Neuronal stem cell (in vitro differentiated cells): ENCODE measurements around the gene ZNF282.

ENCODE experiments used
- DNase-seq: peaks from one replicate; pipeline ENCODE4 v3.0.0-alpha.2; 2013; ENCODE audit warnings: low spot score
- H2AFZ ChIP-seq: one replicate; pipeline ENCODE4 v1.6.1; 2013; ENCODE audit warnings: mild to moderate bottlenecking, low read length, inconsistent platforms
- H2AK5ac ChIP-seq: 2 replicates; pipeline ENCODE4 v1.6.1; 2013; ENCODE audit warnings: low read depth, mild to moderate bottlenecking, inconsistent platforms, low read length, moderate library complexity, mixed read lengths
- H2BK120ac ChIP-seq: 2 replicates; pipeline ENCODE4 v1.6.1; 2013; ENCODE audit warnings: low read depth, mild to moderate bottlenecking, inconsistent platforms, low read length, moderate library complexity, mixed read lengths
- H2BK12ac ChIP-seq: one replicate; pipeline ENCODE4 v1.6.1; 2013; ENCODE audit warnings: low read length, inconsistent platforms
- H2BK15ac ChIP-seq: 2 replicates; pipeline ENCODE4 v1.6.1; 2013; ENCODE audit warnings: mild to moderate bottlenecking, low read length, inconsistent platforms, mixed read lengths
- H2BK5ac ChIP-seq: one replicate; pipeline ENCODE4 v1.6.1; 2013; ENCODE audit warnings: inconsistent platforms, mild to moderate bottlenecking, low read length, moderate library complexity
- H3K14ac ChIP-seq: one replicate; pipeline ENCODE4 v1.6.1; 2013; ENCODE audit warnings: low read length, inconsistent platforms
- H3K18ac ChIP-seq: 2 replicates; pipeline ENCODE4 v1.6.1; 2013; ENCODE audit warnings: low read length, inconsistent platforms
- H3K23ac ChIP-seq: 2 replicates; pipeline ENCODE4 v1.6.1; 2013; ENCODE audit warnings: low read depth, mild to moderate bottlenecking, mixed read lengths, low read length, inconsistent platforms; ENCODE audit not compliant: poor library complexity
- H3K27ac ChIP-seq: replicated peaks from 3 replicates; pipeline ENCODE4 v1.5.1; 2013; ENCODE audit warnings: low read length, inconsistent platforms
- H3K27me3 ChIP-seq, 3 experiments: 2 replicates each; pipeline ENCODE4 v1.6.1; 2013; ENCODE audit warnings: low read length in 3 of 3, mild to moderate bottlenecking in 2 of 3, inconsistent platforms in 1 of 3, low read depth in 1 of 3, mixed read lengths in 1 of 3, moderate library complexity in 1 of 3; ENCODE audit not compliant: control insufficient read depth in 3 of 3, insufficient read depth in 3 of 3
- H3K36me3 ChIP-seq, 2 donors: replicated peaks in 1 of 2; 2 replicates each; pipeline ENCODE4 v1.6.1; 2013; ENCODE audit warnings: low read length in 2 of 2; ENCODE audit not compliant: control insufficient read depth in 2 of 2, insufficient read depth in 2 of 2
- H3K4ac ChIP-seq: 2 replicates; pipeline ENCODE4 v1.6.1; 2013; ENCODE audit warnings: inconsistent platforms, mild to moderate bottlenecking, low read length, moderate library complexity
- H3K4me1 ChIP-seq, 2 donors: 1 replicate in 1 of 2; 2 replicates in 1 of 2; pipeline ENCODE4 v1.6.1; 2013; ENCODE audit warnings: low read length in 2 of 2, low read depth in 1 of 2; ENCODE audit not compliant: control insufficient read depth in 2 of 2, insufficient read depth in 1 of 2
- H3K4me2 ChIP-seq: one replicate; pipeline ENCODE4 v1.6.1; 2013; ENCODE audit warnings: mild to moderate bottlenecking, low read length, inconsistent platforms; ENCODE audit not compliant: insufficient read depth, poor library complexity, severe bottlenecking
- H3K4me3 ChIP-seq, 2 donors: 2 replicates each; pipeline ENCODE4 v1.5.1; 2013; ENCODE audit warnings: low read length in 2 of 2, mild to moderate bottlenecking in 2 of 2, inconsistent platforms in 1 of 2, moderate library complexity in 1 of 2
- H3K79me1 ChIP-seq: one replicate; pipeline ENCODE4 v1.6.1; 2013; ENCODE audit warnings: low read depth, mild to moderate bottlenecking, inconsistent platforms, low read length, moderate library complexity
- H3K9ac ChIP-seq: one replicate; pipeline ENCODE4 v1.6.1; 2013; ENCODE audit warnings: mild to moderate bottlenecking, low read depth, low read length, inconsistent platforms; ENCODE audit not compliant: poor library complexity
- H3K9me3 ChIP-seq, 2 donors: replicated peaks in 1 of 2; 2 replicates each; pipeline versions ENCODE3 to v1.6.1; 2013; ENCODE audit warnings: low read length in 2 of 2, mild to moderate bottlenecking in 2 of 2, inconsistent platforms in 1 of 2, low read depth in 1 of 2, mixed read lengths in 1 of 2, moderate library complexity in 1 of 2; ENCODE audit not compliant: control insufficient read depth in 2 of 2, insufficient read depth in 1 of 2
- H4K8ac ChIP-seq: one replicate; pipeline ENCODE4 v1.6.1; 2013; ENCODE audit warnings: low read depth, mild to moderate bottlenecking, inconsistent platforms, low read length, moderate library complexity
- H4K91ac ChIP-seq: one replicate; pipeline ENCODE4 v1.6.1; 2013; ENCODE audit warnings: low read length, low read depth, mild to moderate bottlenecking, inconsistent platforms; ENCODE audit not compliant: poor library complexity
- WGBS, 2 donors: extraction: QIAGEN DNeasy Blood & Tissue Kit; methylation state at CpG; one replicate each; pipeline ENCODE4 v1.1.7; 2013; ENCODE audit warnings: missing lambda C conversion rate in 2 of 2, mixed read lengths in 1 of 2; ENCODE audit not compliant: insufficient read length in 2 of 2, insufficient replicate concordance in 1 of 2; ENCODE audit errors: extremely low coverage in 2 of 2; 5-methylcytosine and 5-hydroxymethylcytosine counted together

ZNF282 gene

DNA sequence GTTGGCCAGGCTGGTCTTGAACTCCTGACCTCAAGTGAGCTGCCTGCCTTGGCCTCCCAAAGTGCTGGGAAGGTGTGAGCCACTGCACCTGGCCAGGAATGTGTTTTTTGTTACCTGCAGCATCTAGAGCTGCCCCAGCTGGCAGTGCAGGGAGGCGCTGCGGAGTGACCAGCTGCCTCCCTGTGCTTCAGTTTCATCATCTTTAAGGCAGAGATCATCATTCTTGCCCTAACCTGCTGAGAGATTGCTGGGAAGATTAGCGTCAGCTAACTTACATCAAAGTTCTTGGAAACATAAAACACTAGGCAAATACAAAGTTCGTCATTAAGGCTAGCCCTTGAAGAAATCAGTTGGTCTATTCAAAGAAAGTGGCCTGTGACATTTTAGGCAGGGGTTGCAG lies 2.3 kb downstream of the ZNF282 start:
- Histone ChIP-seq H2BK12ac (no peak overlapping the region), H3K4me3 (peak overlapping the region in 1 of 2 donors; percentile 15), H3K27ac (no peak overlapping the region), H3K9ac (no peak overlapping the region), H3K23ac (no peak overlapping the region), H3K36me3 (peaks cover 25 to 49% of the 10 kb centered on the region in 2 donors), H3K14ac (no peak overlapping the region), H2BK15ac (no peak overlapping the region), H3K27me3 (peaks cover 0 to 7% (median 0%) of the 10 kb centered on the region in 3 experiments), H3K4me2 (no peak overlapping the region), H3K79me1 (peaks cover 8% of the 10 kb centered on the region), H3K4me1 (peaks cover 8% of the 10 kb centered on the region in 2 donors), H4K91ac (no peak overlapping the region), H4K8ac (no peak overlapping the region), H3K18ac (no peak overlapping the region), H2AFZ (no peak overlapping the region), H2BK5ac (no peak overlapping the region), H3K9me3 (no peaks in the 10 kb centered on the region), H2AK5ac (no peak overlapping the region), H2BK120ac (no peak overlapping the region), H3K4ac (no peak overlapping the region)
- DNase-seq = no peak
- no CpG with 5 or more reads among the region's 4 CpGs for WGBS, 2 donors

DNA sequence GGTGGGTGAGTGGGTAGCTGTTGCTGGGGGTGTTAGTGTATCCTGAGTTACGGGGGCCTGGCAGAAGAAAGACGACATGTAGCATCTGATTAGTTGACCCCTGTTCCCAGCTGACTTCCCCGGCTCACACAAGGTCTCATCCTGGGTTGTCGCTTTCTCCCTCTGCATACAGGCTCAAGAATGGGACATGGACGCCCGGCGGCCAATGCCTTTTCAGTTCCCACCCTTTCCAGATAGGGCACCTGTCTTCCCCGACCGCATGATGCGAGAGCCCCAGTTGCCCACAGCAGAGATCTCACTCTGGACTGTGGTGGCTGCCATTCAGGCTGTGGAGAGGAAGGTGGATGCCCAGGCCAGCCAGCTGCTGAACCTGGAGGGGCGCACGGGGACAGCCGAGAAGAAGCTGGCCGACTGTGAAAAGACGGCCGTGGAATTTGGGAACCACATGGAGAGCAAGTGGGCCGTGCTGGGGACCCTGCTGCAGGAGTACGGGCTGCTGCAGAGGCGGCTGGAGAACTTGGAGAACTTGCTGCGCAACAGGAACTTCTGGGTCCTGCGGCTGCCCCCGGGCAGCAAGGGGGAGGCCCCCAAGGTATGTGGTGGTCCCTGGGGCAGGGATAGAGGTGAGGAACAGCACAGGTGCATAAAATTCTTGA lies 2.9 kb downstream of the ZNF282 start:
- WGBS, 2 donors = no CpG with 5 or more reads among the region's 22 CpGs
- Histone ChIP-seq H3K4me3 (no peak overlapping the region), H3K79me1 (peaks cover 11% of the 10 kb centered on the region), H2AK5ac (no peak overlapping the region), H4K8ac (no peak overlapping the region), H3K9me3 (no peaks in the 10 kb centered on the region), H3K4ac (no peak overlapping the region), H2BK120ac (no peak overlapping the region), H3K18ac (no peak overlapping the region), H3K27me3 (peaks cover 0 to 1% (median 0%) of the 10 kb centered on the region in 3 experiments), H3K4me2 (no peak overlapping the region), H2BK12ac (no peak overlapping the region), H3K36me3 (peaks cover 30 to 55% of the 10 kb centered on the region in 2 donors), H3K23ac (no peak overlapping the region), H3K4me1 (peaks cover 8% of the 10 kb centered on the region in 2 donors), H2AFZ (no peak overlapping the region), H3K14ac (no peak overlapping the region), H4K91ac (no peak overlapping the region), H2BK5ac (no peak overlapping the region), H3K27ac (no peak overlapping the region), H3K9ac (no peak overlapping the region), H2BK15ac (no peak overlapping the region)
- DNase-seq = no peak

DNA sequence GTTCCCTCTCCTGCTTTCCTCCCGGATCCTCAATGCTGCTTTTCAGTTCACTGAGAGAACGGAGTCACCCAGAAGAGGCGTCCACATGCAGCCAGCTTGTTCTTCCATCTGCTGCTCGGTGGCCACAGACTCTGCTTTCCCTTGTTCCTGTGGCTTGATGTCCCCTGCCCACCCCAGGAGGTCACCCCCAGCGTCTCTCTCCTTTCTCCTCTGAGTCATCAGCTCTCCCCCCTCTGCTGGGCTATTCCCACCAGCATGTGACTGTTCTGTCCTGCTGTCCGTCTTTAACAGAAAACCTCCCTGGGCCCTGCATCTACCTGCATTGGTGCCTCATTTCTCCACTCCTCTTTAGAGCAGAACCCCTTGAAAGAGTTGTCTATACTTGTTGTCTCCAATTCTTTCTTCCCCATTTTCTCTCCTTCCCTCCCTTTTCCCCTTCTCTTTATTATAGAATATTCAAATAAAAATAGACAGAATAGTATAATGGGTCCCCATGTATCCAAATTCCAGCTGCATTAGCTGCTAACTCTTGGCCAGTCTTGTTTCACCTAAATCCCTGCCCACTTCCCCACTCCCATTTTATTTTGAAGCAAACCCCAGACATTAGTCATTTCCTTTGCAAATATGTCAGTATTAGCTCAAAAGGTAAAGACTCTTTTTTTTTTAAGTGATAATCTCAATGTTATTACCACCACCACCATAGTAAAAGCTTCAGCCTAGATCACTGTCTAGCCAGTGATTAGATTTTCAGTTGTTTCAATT lies 4.1 kb downstream of the ZNF282 start:
- no peak overlapping the region for H2BK15ac ChIP-seq
- no peaks in the 10 kb centered on the region for H3K9me3 ChIP-seq
- no peak overlapping the region for H3K23ac ChIP-seq
- no peaks in the 10 kb centered on the region for H3K27me3 ChIP-seq
- no peak overlapping the region for H2AK5ac ChIP-seq
- no peak overlapping the region for H3K4me3 ChIP-seq
- WGBS, 2 donors = no CpG with 5 or more reads among the region's 6 CpGs
- H2AFZ ChIP-seq = no peak overlapping the region
- H3K4me2 ChIP-seq = no peak overlapping the region
- H3K9ac ChIP-seq = no peak overlapping the region
- H3K27ac ChIP-seq = no peak overlapping the region
- peaks cover 11% of the 10 kb centered on the region for H3K79me1 ChIP-seq
- no peak overlapping the region for H3K14ac ChIP-seq
- no peak for DNase-seq
- no peak overlapping the region for H4K91ac ChIP-seq
- no peak overlapping the region for H2BK120ac ChIP-seq
- H2BK12ac ChIP-seq = no peak overlapping the region
- no peak overlapping the region for H3K4ac ChIP-seq
- no peak overlapping the region for H2BK5ac ChIP-seq
- H4K8ac ChIP-seq = no peak overlapping the region
- H3K4me1 ChIP-seq = peaks cover 8% of the 10 kb centered on the region in 2 donors
- H3K36me3 ChIP-seq = peaks cover 37 to 67% of the 10 kb centered on the region in 2 donors
- H3K18ac ChIP-seq = no peak overlapping the region

DNA sequence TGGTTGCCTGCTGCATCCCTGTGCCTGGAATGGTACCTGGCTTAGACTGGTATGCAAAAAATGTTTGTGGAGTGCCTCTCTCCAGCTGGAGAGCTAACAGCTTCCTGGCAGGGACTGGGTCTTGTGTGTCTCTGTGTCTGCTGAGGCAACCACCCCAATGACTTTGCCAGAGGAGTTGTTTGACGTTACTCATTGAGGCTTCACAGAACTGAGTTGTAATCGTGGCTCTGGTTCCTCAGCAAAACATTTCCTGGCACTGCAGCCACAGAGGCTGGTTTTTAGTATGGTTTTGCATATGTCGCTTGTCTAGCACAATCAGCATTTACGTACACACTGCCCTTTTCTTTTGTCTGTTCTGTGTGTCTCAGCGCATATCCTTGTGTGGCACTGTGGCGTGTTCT lies 7.5 kb downstream of the ZNF282 start:
- Histone ChIP-seq H2BK15ac (no peak overlapping the region), H3K4ac (no peak overlapping the region), H3K9ac (no peak overlapping the region), H4K8ac (no peak overlapping the region), H3K4me1 (no peaks in the 10 kb centered on the region), H3K27ac (no peak overlapping the region), H3K23ac (no peak overlapping the region), H3K18ac (no peak overlapping the region), H3K27me3 (no peaks in the 10 kb centered on the region), H2BK5ac (no peak overlapping the region), H3K4me2 (no peak overlapping the region), H3K4me3 (no peak overlapping the region), H2AFZ (no peak overlapping the region), H2BK12ac (no peak overlapping the region), H4K91ac (no peak overlapping the region), H3K36me3 (peaks cover 53 to 95% of the 10 kb centered on the region in 2 donors), H2AK5ac (no peak overlapping the region), H3K79me1 (peaks cover 3% of the 10 kb centered on the region), H3K9me3 (no peaks in the 10 kb centered on the region), H2BK120ac (no peak overlapping the region), H3K14ac (no peak overlapping the region)
- no peak for DNase-seq
- no CpG with 5 or more reads among the region's 6 CpGs for WGBS, 2 donors
